ENCODE data around the gene C1orf50. TPM values are rescaled to one million over a fixed set of nuclear protein-coding genes. Genes with fewer than 3 reads are reported as not detected.

The C1orf50 gene
- total RNA-seq, 1 experiment from 2014 or later = 7.7 TPM

GRCh38 chr1:42769811-42770210 is 2.8 kb downstream of the C1orf50 start:
- no TSS peak for BruUV-seq (replicated peaks)
- CTCF ChIA-PET = no interaction called here
- no peaks in the 10 kb centered on the region for H3K27me3 Mint-ChIP-seq (ENCODE audit: unreplicated experiment)
- no peaks in the 10 kb centered on the region for H3K9me3 Mint-ChIP-seq (ENCODE audit: low read depth, unreplicated experiment)
- intact Hi-C loops (cut with micrococcal nuclease; ENCODE audit: unreplicated experiment) = no loop called here
- TF ChIP-seq CTCF (IDR thresholded peaks at IDR 0.05; ENCODE audit: unreplicated experiment) = no peak
- H3K36me3 Mint-ChIP-seq (ENCODE audit: insufficient read depth, unreplicated experiment) = peaks cover 6% of the 10 kb centered on the region
- no peak for DNase-seq
- no peak overlapping the region for H3K27ac Mint-ChIP-seq (ENCODE audit: unreplicated experiment)
- no peak overlapping the region for H3K4me3 Mint-ChIP-seq (ENCODE audit: low read depth, unreplicated experiment)
- H3K4me1 Mint-ChIP-seq (ENCODE audit: low read depth, unreplicated experiment) = peaks cover 9% of the 10 kb centered on the region

GRCh38 chr1:42773420-42773819 is 6.4 kb downstream of the C1orf50 start:
- peaks cover 9% of the 10 kb centered on the region for H3K4me1 Mint-ChIP-seq (ENCODE audit: low read depth, unreplicated experiment)
- intact Hi-C loops (cut with micrococcal nuclease; ENCODE audit: unreplicated experiment) = no loop called here
- H3K9me3 Mint-ChIP-seq (ENCODE audit: low read depth, unreplicated experiment) = no peaks in the 10 kb centered on the region
- CTCF ChIA-PET = interaction anchor here (0.6 kb wide), 2 partner anchors 172 to 176 kb away, joined by 3 to 4 read pairs; no protein-coding TSS in a partner anchor
- DNase-seq = no peak
- no peak overlapping the region for H3K4me3 Mint-ChIP-seq (ENCODE audit: low read depth, unreplicated experiment)
- H3K36me3 Mint-ChIP-seq (ENCODE audit: insufficient read depth, unreplicated experiment) = peaks cover 18% of the 10 kb centered on the region
- no peak for TF ChIP-seq CTCF (IDR thresholded peaks at IDR 0.05; ENCODE audit: unreplicated experiment)
- H3K27me3 Mint-ChIP-seq (ENCODE audit: unreplicated experiment) = no peaks in the 10 kb centered on the region
- no peak overlapping the region for H3K27ac Mint-ChIP-seq (ENCODE audit: unreplicated experiment)
- no TSS peak for BruUV-seq (replicated peaks)

- no peak for TF ChIP-seq CTCF (IDR thresholded peaks at IDR 0.05; ENCODE audit: unreplicated experiment)
- H3K4me3 Mint-ChIP-seq (ENCODE audit: low read depth, unreplicated experiment) = no peak overlapping the region
- no peak overlapping the region for H3K27ac Mint-ChIP-seq (ENCODE audit: unreplicated experiment)
- no peaks in the 10 kb centered on the region for H3K27me3 Mint-ChIP-seq (ENCODE audit: unreplicated experiment)
- BruUV-seq (replicated peaks) = no TSS peak
- no peaks in the 10 kb centered on the region for H3K9me3 Mint-ChIP-seq (ENCODE audit: low read depth, unreplicated experiment)
- H3K36me3 Mint-ChIP-seq (ENCODE audit: insufficient read depth, unreplicated experiment) = peaks cover 18% of the 10 kb centered on the region
- no peak for DNase-seq
- CTCF ChIA-PET = no interaction called here
- H3K4me1 Mint-ChIP-seq (ENCODE audit: low read depth, unreplicated experiment) = peaks cover 9% of the 10 kb centered on the region
- intact Hi-C loops (cut with micrococcal nuclease; ENCODE audit: unreplicated experiment) = loop anchor here (5.0 kb wide), 1 partner anchor 137 kb away; no protein-coding TSS in a partner anchor
These were observed 8.0 kb downstream of the C1orf50 start for GRCh38 chr1:42774928-42775526.

- CTCF ChIA-PET = interaction anchor here (0.6 kb wide), 1 partner anchor 176 kb away, joined by 3 read pairs; no protein-coding TSS in a partner anchor
- no TSS peak for BruUV-seq (replicated peaks)
- Mint-ChIP-seq H3K4me3 (ENCODE audit: low read depth, unreplicated experiment) (no peak overlapping the region), H3K36me3 (ENCODE audit: insufficient read depth, unreplicated experiment) (peaks cover 12% of the 10 kb centered on the region), H3K9me3 (ENCODE audit: low read depth, unreplicated experiment) (no peaks in the 10 kb centered on the region), H3K27ac (ENCODE audit: unreplicated experiment) (no peak overlapping the region), H3K4me1 (ENCODE audit: low read depth, unreplicated experiment) (no peaks in the 10 kb centered on the region), H3K27me3 (ENCODE audit: unreplicated experiment) (no peaks in the 10 kb centered on the region)
- no peak for TF ChIP-seq CTCF (IDR thresholded peaks at IDR 0.05; ENCODE audit: unreplicated experiment)
- intact Hi-C loops (cut with micrococcal nuclease; ENCODE audit: unreplicated experiment) = loop anchor here (5.0 kb wide), 1 partner anchor 136 kb away; no protein-coding TSS in a partner anchor
- DNase-seq = no peak
These were observed 9.5 kb downstream of the C1orf50 start for GRCh38 chr1:42776502-42776901.
